ENCODE data around the gene FYB1.

FYB1 gene

GRCh38 chr5:39158127-39158593 lies 61.2 kb downstream of the FYB1 start:
- DNase-seq = no peak

DNA sequence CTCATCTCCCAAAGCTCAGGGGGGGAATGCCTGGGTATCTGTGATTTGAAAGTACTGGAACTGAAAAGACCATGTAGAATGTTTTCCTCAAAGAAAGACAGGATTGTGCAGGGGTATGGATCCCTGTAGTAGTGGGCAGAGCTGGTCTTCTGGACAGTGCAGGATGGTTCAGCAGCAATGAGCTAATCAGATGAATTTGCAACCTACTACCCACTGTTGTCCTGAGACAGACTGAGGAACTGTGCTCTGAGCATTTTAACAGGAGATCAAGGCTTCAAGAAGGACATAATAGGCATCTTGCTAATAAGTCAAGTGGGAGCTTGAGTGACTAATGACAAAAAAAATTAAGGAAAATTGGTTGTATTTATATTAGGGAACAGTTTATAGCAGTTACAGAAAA lies 61.7 kb downstream of the FYB1 start:
- DNase-seq = no peak

- DNase-seq = no peak
Observed at GRCh38 chr5:39156082-39156481, 63.3 kb downstream of the FYB1 start.

DNA sequence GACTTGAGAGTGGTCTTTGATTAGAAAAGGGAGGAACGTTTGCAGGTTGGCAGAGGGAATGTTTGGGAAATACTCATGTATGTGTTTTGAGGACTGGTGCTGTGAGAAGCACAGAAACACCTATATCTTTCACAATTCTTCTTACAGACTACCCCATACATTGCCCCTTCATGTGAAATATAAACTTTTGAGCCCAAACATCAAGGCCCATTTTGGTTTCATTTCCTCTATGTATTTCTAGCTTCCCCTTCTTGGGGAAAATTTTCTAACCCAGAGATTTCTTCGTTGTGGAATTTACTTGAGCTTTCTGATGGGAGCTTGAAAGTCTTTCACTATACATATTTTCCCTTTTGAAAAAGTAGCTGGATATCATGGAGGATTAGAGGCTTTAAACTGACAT lies 67.6 kb downstream of the FYB1 start:
- no peak for DNase-seq

- DNase-seq = no peak
Observed at GRCh38 chr5:39149966-39150365, 69.4 kb downstream of the FYB1 start.

- no peak for DNase-seq
Observed at GRCh38 chr5:39148983-39149534, 70.3 kb downstream of the FYB1 start.

DNA sequence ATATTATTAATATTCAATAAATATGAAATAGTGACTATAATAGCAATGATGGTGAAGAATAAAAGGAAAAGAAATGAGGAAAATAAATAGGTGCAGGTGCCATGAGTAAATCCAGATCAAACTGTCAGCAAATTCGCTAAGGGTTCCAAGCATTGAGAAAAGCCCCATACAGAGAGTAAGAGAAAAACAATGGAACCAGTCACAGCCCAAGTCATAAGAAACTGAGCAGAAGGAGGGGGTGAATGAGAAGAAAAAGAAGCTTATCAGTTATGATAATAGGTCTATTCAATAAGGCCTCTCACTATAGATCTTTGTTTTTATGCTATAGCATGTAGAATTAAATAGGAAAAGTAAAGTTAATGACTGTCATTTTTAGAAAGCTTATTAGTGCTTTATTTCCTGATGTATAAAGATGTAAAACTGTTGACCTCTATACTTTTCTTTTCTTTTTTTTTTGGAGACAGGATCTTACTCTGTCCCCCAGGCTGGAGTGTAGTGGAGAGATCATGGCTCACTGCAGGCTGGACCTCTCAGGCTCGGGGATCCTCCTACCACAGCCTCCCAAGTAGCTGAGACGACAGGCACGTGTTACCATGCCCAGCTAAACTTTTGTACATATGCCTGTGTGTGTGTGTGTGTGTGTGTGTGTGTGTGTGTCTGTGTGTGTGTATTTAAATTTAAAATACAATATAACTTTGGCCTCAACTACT lies 72.4 kb downstream of the FYB1 start:
- no peak for DNase-seq

- no peak for DNase-seq
Observed at GRCh38 chr5:39143151-39143860, 76.1 kb downstream of the FYB1 start.

GRCh38 chr5:39140558-39141168 lies 78.7 kb downstream of the FYB1 start:
- DNase-seq = no peak

- no peak for DNase-seq
Observed at GRCh38 chr5:39138892-39139291, 80.5 kb downstream of the FYB1 start.

DNA sequence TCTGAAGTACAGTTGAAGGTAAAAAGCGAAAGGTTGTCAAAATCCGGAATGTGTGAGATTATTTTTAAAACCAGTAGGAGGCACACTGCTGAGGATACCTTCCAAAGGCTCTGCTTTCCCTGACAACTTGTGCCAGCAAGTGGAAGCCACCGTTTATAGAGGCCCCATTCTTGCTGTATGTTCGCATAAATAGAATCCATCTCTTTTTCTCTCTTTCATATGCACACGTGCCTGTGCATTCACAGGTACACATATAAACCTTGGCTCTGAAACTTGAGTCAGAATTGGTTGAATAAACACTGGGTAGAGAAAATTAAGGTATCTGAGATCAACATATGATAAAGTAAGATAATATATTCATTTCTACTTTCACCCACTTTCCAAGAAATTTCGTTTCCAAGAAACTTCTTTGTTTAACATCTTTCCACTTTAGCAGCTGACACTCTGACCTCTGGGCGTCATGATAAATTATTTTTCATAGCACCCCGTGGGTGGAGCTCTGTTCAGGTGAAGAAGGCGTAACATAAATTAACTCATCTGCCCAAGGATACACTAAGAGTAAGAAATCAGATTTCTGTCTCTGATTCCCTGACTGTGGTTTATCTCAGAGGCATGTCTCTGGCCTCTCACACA lies 81.4 kb downstream of the FYB1 start:
- no peak for DNase-seq

DNA sequence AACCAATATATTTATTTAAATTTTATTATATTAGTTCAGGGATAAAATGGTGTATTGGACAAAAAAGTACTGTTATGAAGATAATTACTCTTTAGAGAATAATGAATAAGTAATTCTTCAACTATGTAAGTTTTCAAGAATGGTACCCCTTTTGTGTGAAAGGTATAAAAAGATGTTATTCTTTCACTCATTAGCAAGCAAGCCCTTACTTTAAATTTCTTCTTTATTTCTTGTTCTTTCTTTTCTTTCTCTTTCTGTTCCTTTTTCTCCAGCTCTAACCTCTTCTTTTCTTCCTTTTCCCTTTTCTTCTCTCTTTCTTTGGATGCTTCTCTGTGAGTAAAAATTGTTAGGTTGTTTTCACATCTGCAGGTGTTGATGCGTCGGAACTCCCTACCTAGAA lies 82.0 kb downstream of the FYB1 start:
- no peak for DNase-seq

DNA sequence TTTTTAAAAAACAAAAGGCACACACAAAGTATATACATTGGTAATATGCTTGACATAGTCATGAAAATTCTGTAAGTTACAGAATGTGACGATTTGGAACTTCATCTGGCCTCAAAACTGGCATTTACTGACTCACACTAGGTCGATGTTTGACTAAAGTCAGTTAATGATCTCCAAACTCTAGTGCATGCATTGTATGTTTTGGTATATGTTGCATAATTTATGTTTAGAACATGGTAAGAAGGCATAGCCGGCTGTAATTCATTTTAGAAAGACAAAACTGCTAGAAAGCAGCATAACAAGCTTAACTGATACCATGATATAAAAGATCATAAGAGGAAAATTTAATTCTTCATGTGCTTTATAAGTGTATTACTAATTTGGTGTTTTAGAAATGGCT lies 86.6 kb downstream of the FYB1 start:
- DNase-seq = no peak

DNA sequence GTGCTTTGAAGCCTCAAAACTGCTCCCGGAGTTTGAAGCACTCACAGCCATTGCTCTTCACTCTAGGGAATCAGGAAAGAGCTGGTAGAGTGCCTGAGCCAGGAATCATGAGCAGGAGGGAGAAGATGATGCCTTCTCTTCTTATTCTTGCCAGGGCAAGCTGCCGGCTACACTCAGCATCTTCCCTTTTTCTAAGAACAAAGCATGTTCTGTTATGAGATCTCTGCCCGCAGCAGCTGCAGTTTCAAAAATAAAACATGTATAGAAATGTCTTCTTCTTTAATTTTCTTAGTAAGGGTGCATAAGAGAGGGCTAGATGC lies 87.3 kb downstream of the FYB1 start:
- DNase-seq = no peak

DNA sequence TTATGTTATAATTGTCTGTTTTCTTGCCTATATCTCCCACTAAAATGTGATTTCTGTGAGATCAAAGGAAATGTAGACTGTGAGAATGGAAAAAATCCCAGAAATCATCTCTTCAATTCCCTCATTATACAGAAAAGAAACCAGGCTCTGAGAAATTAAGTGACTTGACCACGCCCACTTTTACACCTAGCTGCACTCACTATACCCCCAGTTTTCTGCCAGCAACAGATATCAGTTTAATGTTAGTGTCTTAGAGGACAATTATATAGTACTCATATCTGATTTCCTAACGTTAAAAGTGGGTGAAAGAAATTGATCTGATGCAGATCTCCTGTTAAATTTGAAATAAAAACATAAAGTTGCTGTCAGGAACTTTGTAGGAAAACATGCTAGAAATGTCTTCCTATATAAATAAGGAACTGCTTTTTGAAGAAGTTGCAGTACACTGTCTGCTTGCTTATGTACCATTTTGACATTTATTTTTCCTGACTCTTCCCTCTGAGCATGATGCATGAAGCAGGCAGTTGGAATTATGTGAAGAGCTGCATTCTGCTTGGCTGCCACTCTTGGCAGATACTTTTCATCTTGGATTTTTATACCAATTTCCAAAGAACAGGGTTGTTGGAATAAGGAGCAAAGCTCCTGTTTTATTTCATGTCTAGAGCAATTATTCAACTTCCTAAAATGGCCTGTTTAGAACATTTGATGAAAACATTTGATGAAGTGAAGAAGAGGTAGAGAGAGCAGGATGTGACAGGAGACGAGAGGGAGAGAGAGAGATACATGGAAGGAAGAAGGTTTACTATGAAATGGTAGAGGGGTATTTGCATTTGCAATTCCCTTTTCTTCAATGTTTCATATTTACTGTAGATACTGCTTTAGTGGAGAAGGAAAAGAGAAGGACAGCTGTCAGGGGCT lies 87.9 kb downstream of the FYB1 start:
- DNase-seq = no peak

DNA sequence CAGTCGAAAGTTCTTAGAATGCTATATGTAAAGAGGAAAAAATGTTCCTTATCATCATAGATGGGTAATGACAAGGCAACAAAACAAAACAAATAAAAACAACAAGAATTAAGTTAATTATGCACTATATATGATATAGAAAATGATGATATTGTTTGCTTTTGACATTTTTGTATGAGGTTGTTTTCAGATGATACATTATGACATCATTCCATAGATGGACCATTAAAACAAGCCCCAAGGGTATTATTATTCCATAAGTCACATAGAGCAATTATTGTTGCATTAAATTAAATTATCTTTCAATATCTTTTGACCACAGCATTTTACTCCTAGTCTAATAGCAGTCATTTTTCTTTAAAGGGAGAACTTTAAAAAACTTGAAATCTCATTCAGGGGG lies 88.6 kb downstream of the FYB1 start:
- no peak for DNase-seq

DNA sequence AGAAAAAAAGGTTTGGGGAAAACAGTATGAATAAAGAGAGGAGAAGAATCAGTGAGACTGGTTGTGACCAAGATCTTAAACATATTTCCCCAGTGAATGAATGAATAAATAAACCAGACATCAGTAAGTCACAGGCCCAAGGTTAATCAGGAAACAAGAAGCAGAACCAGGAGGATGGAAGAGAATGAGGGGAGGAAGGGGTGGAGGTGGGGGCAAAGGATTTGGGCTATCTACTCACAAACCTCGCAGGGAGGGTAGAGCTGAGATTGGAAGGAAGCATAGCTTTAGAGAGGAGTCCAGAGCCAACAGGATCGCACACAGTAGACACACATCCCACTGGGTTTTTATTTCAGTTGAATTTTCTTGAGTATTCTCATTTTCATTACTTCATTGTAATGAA lies 97.4 kb downstream of the FYB1 start:
- DNase-seq = no peak

- no peak for DNase-seq
Observed at GRCh38 chr5:39121315-39121714, 98.0 kb downstream of the FYB1 start.

- DNase-seq = no peak
Observed at GRCh38 chr5:39120052-39120420, 99.3 kb downstream of the FYB1 start.

DNA sequence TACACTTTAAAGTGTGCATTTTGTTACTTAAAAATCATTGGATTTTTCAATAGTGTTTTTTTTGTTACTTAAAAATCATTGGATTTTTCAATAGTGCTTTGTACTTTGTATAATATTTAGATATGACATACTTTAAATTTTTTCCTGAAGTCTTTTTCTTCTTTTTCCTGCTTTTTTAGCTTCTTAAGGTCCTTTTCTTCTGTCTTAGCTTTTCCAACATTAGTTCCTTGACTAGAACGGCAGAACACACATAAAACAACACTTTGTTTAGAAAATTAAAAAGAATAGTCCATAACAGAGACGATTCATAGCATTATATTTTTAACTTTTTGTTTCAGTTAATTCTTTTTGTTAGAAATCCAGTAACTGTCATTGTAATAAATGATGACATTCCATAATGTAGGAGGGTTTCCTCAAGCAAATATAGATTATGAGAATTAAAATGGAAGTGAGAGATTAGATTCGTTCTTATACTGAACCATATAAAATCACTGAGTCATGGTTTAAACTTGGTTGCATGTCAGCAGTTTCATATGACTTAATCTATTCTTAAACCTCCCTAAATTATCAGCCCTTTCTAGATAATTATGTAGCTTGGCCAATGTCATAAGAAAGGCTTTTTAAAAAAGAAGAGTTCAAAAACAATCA lies 99.8 kb downstream of the FYB1 start:
- DNase-seq = no peak

- DNase-seq = no peak
Observed at GRCh38 chr5:39118638-39119037, 100.7 kb downstream of the FYB1 start.

DNA sequence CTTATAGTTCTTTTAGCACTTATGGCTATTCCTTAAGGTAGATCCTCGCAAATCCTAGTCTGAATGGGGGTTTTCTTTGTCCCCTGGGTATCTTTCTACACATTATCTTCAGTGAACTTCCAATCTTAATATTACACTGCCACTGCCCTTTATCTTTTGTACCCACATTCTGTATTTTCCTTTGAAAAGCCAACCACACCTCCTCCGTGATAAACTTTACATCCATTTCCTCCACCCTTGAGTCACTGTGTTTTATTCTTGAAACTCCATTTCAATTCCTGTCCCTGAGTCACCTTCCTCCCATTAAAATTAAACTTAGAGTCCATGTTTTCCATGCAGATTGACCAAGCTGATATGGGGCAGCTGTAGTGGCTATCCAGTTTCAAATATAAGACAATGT lies 102.0 kb downstream of the FYB1 start:
- no peak for DNase-seq
